ENCODE measurements around the gene SLC4A5.
"Not testable (repeated sequence)": the region's sequence is repeated elsewhere in the genome, so short reads cannot be mapped to it uniquely, and the experiment has no call there.

The SLC4A5 gene

GRCh38 chr2:74194799-74195198 is 148.4 kb downstream of the SLC4A5 start:
- no peak for DNase-seq

GRCh38 chr2:74191596-74192380 is 151.4 kb downstream of the SLC4A5 start:
- no peak for DNase-seq

- no peak for DNase-seq
These were observed 154.5 kb downstream of the SLC4A5 start for GRCh38 chr2:74188696-74189095.

GRCh38 chr2:74188018-74188601 is 155.1 kb downstream of the SLC4A5 start:
- no peak for DNase-seq

GRCh38 chr2:74186706-74187105 is 156.5 kb downstream of the SLC4A5 start:
- DNase-seq: not testable (repeated sequence)

- DNase-seq: no peak
These were observed 157.2 kb downstream of the SLC4A5 start for GRCh38 chr2:74186038-74186437.

GRCh38 chr2:74183878-74184277 is 159.3 kb downstream of the SLC4A5 start:
- DNase-seq: no peak

- DNase-seq: peak; percentile 55
These were observed 161.5 kb downstream of the SLC4A5 start for GRCh38 chr2:74181739-74182138.

GRCh38 chr2:74179063-74179865 is 164.0 kb downstream of the SLC4A5 start:
- DNase-seq: no peak

- DNase-seq: peak; percentile 99
These were observed 164.8 kb downstream of the SLC4A5 start, which contains the start of gene MOB1A for GRCh38 chr2:74178211-74179062. Gene MOB1A (minus strand): TSS chr2:74178879. CDS start chr2:74178674, 205 bp downstream.

GRCh38 chr2:74177696-74178095 is 165.5 kb downstream of the SLC4A5 start:
- no peak for DNase-seq

GRCh38 chr2:74174909-74175308 is 168.3 kb downstream of the SLC4A5 start:
- no peak for DNase-seq

- no peak for DNase-seq
These were observed 174.5 kb downstream of the SLC4A5 start for GRCh38 chr2:74168739-74169138.
